HG03521 (cell line): ENCODE data around the gene ASF1B.
A peak's percentile ranks its signal among the peaks of the same experiment; 100 is the strongest.

ENCODE experiments used
- ATAC-seq: cut with Tn5 transposase; IDR thresholded peaks from one replicate; pipeline ENCODE4 v1.9.1; 2021; ENCODE audit warnings: mild to moderate bottlenecking, moderate library complexity; ENCODE audit not compliant: unreplicated experiment

The ASF1B gene

DNA sequence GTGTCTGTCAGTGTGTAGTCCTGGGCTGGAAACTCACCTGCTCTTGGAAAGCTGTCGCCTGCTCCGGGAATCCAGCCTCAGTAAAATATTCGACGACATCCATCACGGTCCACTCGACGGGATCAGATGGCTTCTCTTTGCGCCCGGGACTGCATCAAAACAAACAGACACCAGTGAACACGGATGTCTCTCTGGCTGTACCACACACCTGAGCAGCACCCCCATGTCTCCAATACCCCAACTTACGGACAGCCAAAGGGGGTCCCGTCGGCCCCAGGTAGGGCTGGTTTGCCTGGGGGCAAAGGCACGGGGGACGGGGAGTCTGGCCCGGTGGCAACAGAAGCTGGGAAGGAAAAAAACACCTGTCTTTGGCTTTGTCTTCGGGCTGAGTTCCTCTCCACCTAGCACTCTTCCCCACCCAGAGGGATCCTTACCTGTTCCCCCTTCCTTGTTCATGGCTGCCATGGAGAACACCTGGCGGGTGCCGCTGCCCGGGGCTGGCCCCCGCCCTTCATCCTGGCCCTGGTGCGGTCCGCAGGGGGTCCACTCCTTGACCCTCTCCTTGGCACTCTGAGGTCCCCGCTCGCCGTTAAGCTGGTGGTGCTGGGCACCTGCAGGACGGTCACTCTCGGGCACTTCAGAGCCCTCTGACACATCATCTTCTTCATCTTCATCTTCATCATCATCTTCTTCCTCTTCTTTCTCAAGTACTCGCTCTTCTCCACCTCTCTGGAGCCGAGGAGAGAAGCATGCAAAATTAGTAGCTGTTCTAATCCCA lies 47.6 kb downstream of the ASF1B start:
- no peak for ATAC-seq

DNA sequence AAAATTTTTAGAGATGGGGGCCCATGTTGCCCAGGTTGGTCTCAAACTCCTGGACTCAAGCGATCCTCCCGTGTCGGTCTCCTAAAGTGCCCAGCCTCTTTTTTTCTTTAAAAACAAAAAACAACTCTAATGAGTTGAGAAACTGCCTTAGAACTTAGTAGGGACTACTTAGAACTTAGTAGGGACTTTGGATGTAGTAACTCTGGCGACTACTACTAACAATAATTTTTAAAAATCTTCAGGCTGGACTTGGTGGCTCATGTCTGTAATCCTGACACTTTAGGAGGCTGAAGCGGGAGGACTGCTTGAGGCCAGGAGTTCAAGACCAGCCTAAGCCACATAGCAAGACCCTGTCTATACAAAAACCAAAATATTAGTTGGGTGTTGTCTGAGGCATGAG lies 50.3 kb downstream of the ASF1B start:
- ATAC-seq = no peak

DNA sequence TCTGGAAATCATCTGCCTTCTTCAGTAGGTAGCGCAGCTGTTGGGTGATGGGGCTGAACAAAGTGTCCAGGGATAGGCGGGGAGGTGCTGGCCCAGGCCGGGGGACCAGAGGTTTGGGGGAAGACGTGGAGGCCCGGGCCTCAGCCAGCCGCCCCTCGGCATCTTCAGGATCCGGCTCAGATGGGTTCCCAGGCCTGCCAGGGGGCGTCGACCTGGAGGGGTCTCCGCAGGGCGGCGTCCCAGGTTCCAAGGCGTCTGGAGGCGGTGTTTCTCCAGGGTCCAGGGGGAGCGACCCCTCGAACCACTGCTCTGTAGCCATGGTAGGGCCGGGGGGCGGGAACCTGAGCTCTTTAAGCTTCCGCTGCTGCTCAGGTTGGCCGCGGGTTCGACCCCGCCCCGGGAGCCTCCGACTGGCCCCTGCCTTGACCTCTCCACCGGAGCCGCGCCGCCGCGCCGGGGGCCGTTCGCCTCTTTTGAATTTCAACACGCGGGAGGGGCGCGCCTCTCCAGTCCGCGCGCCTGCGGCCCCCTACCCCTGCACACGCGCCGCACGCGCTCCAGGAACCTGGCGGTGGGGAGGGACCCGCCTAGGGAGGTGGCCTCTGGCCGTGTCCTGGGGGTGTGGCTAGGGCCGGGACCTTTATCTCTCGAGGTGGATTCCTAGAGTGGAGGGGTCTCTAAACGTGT lies 50.9 kb downstream of the ASF1B start, which contains the start of gene C19orf67:
C19orf67 (minus strand) TSS at position 475 of the 687 bp plus-strand sequence; CDS start at position 319, 156 bp downstream.
- no peak for ATAC-seq

DNA sequence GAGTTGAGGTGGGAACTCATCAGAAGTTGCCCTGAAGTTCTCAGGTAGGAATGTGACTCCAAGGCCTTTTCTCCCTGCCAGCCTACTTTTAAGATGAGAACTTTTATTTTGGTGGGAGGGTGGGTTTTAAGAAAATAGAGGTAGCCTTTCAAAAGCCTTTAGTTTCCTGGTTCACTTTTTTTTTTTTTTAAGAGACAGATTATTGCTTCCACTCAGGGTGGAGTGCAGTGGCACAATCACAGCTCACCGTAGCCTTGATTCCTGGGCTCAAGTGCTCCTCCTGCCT lies 53.8 kb downstream of the ASF1B start:
- ATAC-seq = no peak

- ATAC-seq = no peak
These were observed 54.4 kb downstream of the ASF1B start for GRCh38 chr19:14081797-14082674.

- peak; percentile 85 for ATAC-seq
These were observed 55.2 kb downstream of the ASF1B start for GRCh38 chr19:14080887-14081796.

GRCh38 chr19:14078411-14078810 lies 58.0 kb downstream of the ASF1B start:
- ATAC-seq = no peak

GRCh38 chr19:14073925-14074838 lies 62.2 kb downstream of the ASF1B start:
- no peak for ATAC-seq

DNA sequence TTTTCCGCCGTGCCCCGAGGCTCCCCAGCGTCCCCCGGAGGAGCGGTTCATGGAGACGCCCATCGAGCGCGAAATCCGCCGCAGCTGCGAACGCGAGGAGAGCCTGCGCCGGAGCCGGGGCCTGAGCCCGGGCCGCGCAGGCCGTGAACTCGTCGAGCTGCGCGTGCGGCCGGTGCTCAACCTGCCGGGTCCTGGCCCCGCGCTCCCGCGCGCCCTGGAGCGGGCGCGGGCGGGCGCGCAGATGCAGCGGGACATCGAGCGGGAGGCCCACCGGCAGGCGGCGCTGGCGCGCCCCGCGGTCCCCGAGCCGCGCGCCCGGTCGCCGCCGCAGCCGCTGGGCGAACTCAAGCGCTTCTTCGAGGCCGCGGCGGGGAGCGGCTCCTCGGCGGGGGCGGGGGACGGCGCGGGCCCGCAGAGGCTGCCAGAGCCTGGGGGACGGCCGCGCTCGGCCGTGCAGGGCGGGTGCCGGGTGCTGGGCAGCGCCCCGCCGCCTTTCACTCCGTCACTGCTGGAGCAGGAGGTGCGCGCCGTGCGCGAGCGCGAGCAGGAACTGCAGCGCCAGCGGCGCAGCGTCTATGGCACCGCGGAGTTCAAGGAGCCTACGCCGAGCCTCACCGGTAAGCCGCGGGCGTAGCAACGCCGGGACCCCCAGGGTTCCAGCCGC lies 63.0 kb downstream of the ASF1B start:
- ATAC-seq = peak; percentile 54

DNA sequence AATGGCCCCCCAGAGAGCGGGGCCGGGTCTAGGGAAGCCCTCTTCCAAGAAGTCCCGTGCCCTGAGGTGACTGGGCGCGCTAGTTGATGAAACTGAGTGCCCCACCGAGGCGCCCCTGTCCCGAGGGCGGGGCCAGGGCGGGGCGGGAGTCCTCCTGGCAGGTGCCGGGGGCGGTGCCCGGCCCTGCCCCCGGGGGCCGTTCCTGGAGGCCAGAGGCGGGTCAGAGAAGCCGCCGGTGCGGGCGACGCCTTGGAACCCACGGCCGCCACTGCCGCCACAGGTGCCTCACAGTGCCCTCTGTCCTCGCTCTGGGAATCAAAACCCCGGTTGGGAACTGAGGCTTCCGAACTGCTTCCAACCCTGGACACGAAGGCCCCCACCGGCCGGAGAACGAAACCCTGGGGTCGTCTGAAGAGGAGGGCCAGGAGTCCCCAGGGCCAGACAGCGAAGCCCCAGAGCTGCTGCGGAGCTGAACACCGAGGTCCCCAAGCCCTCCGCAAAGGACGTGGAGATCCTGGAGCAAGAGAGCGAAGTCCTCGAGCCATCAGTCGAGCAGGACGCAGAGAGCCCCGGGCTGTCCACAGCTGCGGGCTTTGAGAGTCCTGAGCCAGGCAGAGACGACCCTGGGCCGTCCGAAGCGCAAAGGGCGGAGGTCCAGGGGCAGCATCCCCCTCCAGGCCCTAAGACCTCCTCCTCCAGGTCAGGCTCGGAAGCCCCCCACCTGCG lies 63.7 kb downstream of the ASF1B start, which contains the start of gene MISP3:
MISP3 (plus strand) TSS at position 252 of the 726 bp plus-strand sequence. CDS start 524 bp downstream, outside the sequence.
- no peak for ATAC-seq

GRCh38 chr19:14070268-14071050 lies 65.9 kb downstream of the ASF1B start:
- ATAC-seq = no peak
